ACC112 (cell line): ENCODE measurements around the gene CLRN1.
A peak's percentile ranks its signal among the peaks of the same experiment; 100 is the strongest.

Source experiments
- H2AFZ ChIP-seq: fragments of 200-600 bp; sonication (generic); one replicate; pipeline ENCODE4 v1.6.0; 2017; ENCODE audit warnings: antibody characterized with exemption, low read length; ENCODE audit not compliant: unreplicated experiment
- H3K27ac ChIP-seq: fragments of 200-600 bp; sonication (generic); 2 replicates; pipeline ENCODE4 v1.5.1; 2014; ENCODE audit warnings: low read depth, mild to moderate bottlenecking, antibody characterized with exemption, low read length, moderate library complexity
- H3K27me3 ChIP-seq: fragments of 200-600 bp; sonication (generic); 2 replicates; pipeline ENCODE4 v1.6.1; 2014; ENCODE audit warnings: mild to moderate bottlenecking, antibody characterized with exemption, low read length, moderate library complexity, mixed read lengths; ENCODE audit not compliant: insufficient read depth
- H3K36me3 ChIP-seq: fragments of 200-600 bp; sonication (generic); 2 replicates; pipeline ENCODE4 v1.6.1; 2016; ENCODE audit warnings: mild to moderate bottlenecking, antibody characterized with exemption, low read length, moderate library complexity, mixed read lengths; ENCODE audit not compliant: insufficient read depth
- H3K4me1 ChIP-seq: fragments of 200-600 bp; sonication (generic); one replicate; pipeline ENCODE4 v1.6.1; 2016; ENCODE audit warnings: low read length, mixed read lengths; ENCODE audit not compliant: insufficient read depth, unreplicated experiment, control insufficient read depth
- H3K4me3 ChIP-seq: fragments of 200-600 bp; sonication (generic); 2 replicates; pipeline ENCODE4 v1.5.1; 2014; ENCODE audit warnings: mild to moderate bottlenecking, low read depth, low read length
- H3K79me2 ChIP-seq: fragments of 200-600 bp; sonication (generic); one replicate; pipeline ENCODE4 v1.6.0; 2016; ENCODE audit warnings: low read length; ENCODE audit not compliant: control insufficient read depth, unreplicated experiment, insufficient read depth

CLRN1 gene

GRCh38 chr3:150972366-150973071, at the start of gene CLRN1:
CLRN1 (minus strand) TSS chr3:150972727; CDS start chr3:150972708, 19 bp downstream.
- no peak within 1 kb of the TSS for H2AFZ ChIP-seq
- H3K36me3 ChIP-seq: no peaks in the 10 kb centered on the region
- H3K27ac ChIP-seq: no peak within 1 kb of the TSS
- H3K27me3 ChIP-seq: peaks cover 12% of the 10 kb centered on the region
- no peak within 1 kb of the TSS for H3K4me3 ChIP-seq
- H3K4me1 ChIP-seq: peaks cover 12% of the 10 kb centered on the region
- H3K79me2 ChIP-seq: no peaks in the 10 kb centered on the region

- H3K36me3 ChIP-seq: no peaks in the 10 kb centered on the region
- H2AFZ ChIP-seq: no peak overlapping the region
- peaks cover 12% of the 10 kb centered on the region for H3K27me3 ChIP-seq
- H3K27ac ChIP-seq: peak overlapping the region; percentile 28; the same call in 1 of the 2 replicates
- H3K4me1 ChIP-seq: peaks cover 14% of the 10 kb centered on the region
- no peaks in the 10 kb centered on the region for H3K79me2 ChIP-seq
- no peak overlapping the region for H3K4me3 ChIP-seq
Measured at GRCh38 chr3:151016478-151016795, 43.9 kb upstream of the CLRN1 start.

- Histone ChIP-seq H2AFZ (no peak overlapping the region), H3K27me3 (peaks cover 11% of the 10 kb centered on the region), H3K4me3 (no peak overlapping the region), H3K79me2 (no peaks in the 10 kb centered on the region), H3K36me3 (no peaks in the 10 kb centered on the region), H3K27ac (peak overlapping the region; percentile 28), H3K4me1 (peaks cover 14% of the 10 kb centered on the region)
Measured at GRCh38 chr3:151015767-151016477, 43.4 kb upstream of the CLRN1 start.

GRCh38 chr3:151015181-151015580, 42.7 kb upstream of the CLRN1 start:
- H3K79me2 ChIP-seq: no peaks in the 10 kb centered on the region
- H3K27me3 ChIP-seq: peaks cover 8% of the 10 kb centered on the region
- H3K4me1 ChIP-seq: peaks cover 14% of the 10 kb centered on the region
- no peak overlapping the region for H3K27ac ChIP-seq
- H3K4me3 ChIP-seq: no peak overlapping the region
- H2AFZ ChIP-seq: no peak overlapping the region
- H3K36me3 ChIP-seq: no peaks in the 10 kb centered on the region

- H3K27me3 ChIP-seq: peaks cover 4% of the 10 kb centered on the region
- H3K36me3 ChIP-seq: no peaks in the 10 kb centered on the region
- H3K27ac ChIP-seq: no peak overlapping the region
- H3K79me2 ChIP-seq: no peaks in the 10 kb centered on the region
- H3K4me3 ChIP-seq: no peak overlapping the region
- no peak overlapping the region for H2AFZ ChIP-seq
- H3K4me1 ChIP-seq: peaks cover 14% of the 10 kb centered on the region
Measured at GRCh38 chr3:151014501-151015018, 42.0 kb upstream of the CLRN1 start.

GRCh38 chr3:151012753-151013152, 40.2 kb upstream of the CLRN1 start:
- Histone ChIP-seq H3K4me1 (peaks cover 14% of the 10 kb centered on the region), H3K36me3 (no peaks in the 10 kb centered on the region), H2AFZ (no peak overlapping the region), H3K27ac (no peak overlapping the region), H3K4me3 (no peak overlapping the region), H3K27me3 (peaks cover 6% of the 10 kb centered on the region), H3K79me2 (no peaks in the 10 kb centered on the region)

- peaks cover 11% of the 10 kb centered on the region for H3K4me1 ChIP-seq
- H3K27ac ChIP-seq: no peak overlapping the region
- H3K27me3 ChIP-seq: peaks cover 13% of the 10 kb centered on the region
- H3K4me3 ChIP-seq: no peak overlapping the region
- no peak overlapping the region for H2AFZ ChIP-seq
- H3K36me3 ChIP-seq: no peaks in the 10 kb centered on the region
- no peaks in the 10 kb centered on the region for H3K79me2 ChIP-seq
Measured at GRCh38 chr3:151011427-151011826, 38.9 kb upstream of the CLRN1 start.

- H2AFZ ChIP-seq: no peak overlapping the region
- no peak overlapping the region for H3K4me3 ChIP-seq
- peaks cover 13% of the 10 kb centered on the region for H3K27me3 ChIP-seq
- H3K27ac ChIP-seq: no peak overlapping the region
- H3K4me1 ChIP-seq: no peaks in the 10 kb centered on the region
- H3K79me2 ChIP-seq: no peaks in the 10 kb centered on the region
- no peaks in the 10 kb centered on the region for H3K36me3 ChIP-seq
Measured at GRCh38 chr3:151009981-151010380, 37.5 kb upstream of the CLRN1 start.

GRCh38 chr3:151009430-151009829, 36.9 kb upstream of the CLRN1 start:
- no peak overlapping the region for H2AFZ ChIP-seq
- no peaks in the 10 kb centered on the region for H3K36me3 ChIP-seq
- no peak overlapping the region for H3K27ac ChIP-seq
- no peaks in the 10 kb centered on the region for H3K79me2 ChIP-seq
- H3K4me1 ChIP-seq: no peaks in the 10 kb centered on the region
- peaks cover 13% of the 10 kb centered on the region for H3K27me3 ChIP-seq
- H3K4me3 ChIP-seq: no peak overlapping the region

GRCh38 chr3:151008699-151009098, 36.2 kb upstream of the CLRN1 start:
- H3K79me2 ChIP-seq: no peaks in the 10 kb centered on the region
- H3K27ac ChIP-seq: no peak overlapping the region
- peaks cover 1% of the 10 kb centered on the region for H3K4me1 ChIP-seq
- no peak overlapping the region for H3K4me3 ChIP-seq
- H3K27me3 ChIP-seq: peaks cover 13% of the 10 kb centered on the region
- H3K36me3 ChIP-seq: no peaks in the 10 kb centered on the region
- no peak overlapping the region for H2AFZ ChIP-seq

GRCh38 chr3:151003768-151004134, 31.2 kb upstream of the CLRN1 start:
- no peak overlapping the region for H3K27ac ChIP-seq
- peaks cover 8% of the 10 kb centered on the region for H3K4me1 ChIP-seq
- no peak overlapping the region for H2AFZ ChIP-seq
- H3K27me3 ChIP-seq: peaks cover 13% of the 10 kb centered on the region
- H3K36me3 ChIP-seq: no peaks in the 10 kb centered on the region
- no peak overlapping the region for H3K4me3 ChIP-seq
- no peaks in the 10 kb centered on the region for H3K79me2 ChIP-seq
